Ovary (tissue), 3 donors: ENCODE data around the gene KDM8.
"Not testable (repeated sequence)": the region's sequence is repeated elsewhere in the genome, so short reads cannot be mapped to it uniquely, and the experiment has no call there.

ENCODE experiments used
- POLR2A ChIP-seq: fragments of 450-650 bp; IDR thresholded peaks from one replicate; pipeline ENCODE4 v1.6.1; 2017; ENCODE audit warnings: antibody characterized with exemption, mild to moderate bottlenecking, moderate library complexity
- TF ChIP-seq, protein P1 (sequence below), 3 donors: fragments of 450-650 bp in 2 of 3; fragments of 200-600 bp in 1 of 3; IDR thresholded peaks; one replicate each; pipeline versions ENCODE4 v1.5.1 to v1.8.0; 2016 to 2022; ENCODE audit warnings: antibody characterized with exemption in 3 of 3, mild to moderate bottlenecking in 1 of 3
- donor health status: DM: no; HTN: no; CAD: no.

DNA sequence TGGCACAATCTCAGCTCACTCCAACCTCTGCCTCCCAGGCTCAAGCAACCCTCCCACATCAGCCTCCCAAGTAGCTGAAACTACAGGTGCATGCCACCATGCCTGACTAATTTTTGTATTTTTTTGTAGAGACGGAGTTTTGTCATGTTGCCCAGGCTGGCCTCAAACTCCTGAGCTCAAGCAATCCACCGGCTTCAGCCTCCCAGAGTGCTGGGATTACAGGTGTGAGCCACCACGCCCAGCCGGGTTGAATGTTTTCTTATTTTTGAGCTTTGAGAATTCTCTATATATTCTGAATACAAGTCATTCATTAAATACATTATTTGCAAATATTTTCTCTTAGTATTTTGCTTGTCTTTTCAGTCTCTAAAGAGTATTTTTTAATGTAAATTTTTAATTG lies 45.6 kb downstream of the KDM8 start:
- not testable (repeated sequence) for TF ChIP-seq POLR2A
- TF ChIP-seq, protein P1, sequence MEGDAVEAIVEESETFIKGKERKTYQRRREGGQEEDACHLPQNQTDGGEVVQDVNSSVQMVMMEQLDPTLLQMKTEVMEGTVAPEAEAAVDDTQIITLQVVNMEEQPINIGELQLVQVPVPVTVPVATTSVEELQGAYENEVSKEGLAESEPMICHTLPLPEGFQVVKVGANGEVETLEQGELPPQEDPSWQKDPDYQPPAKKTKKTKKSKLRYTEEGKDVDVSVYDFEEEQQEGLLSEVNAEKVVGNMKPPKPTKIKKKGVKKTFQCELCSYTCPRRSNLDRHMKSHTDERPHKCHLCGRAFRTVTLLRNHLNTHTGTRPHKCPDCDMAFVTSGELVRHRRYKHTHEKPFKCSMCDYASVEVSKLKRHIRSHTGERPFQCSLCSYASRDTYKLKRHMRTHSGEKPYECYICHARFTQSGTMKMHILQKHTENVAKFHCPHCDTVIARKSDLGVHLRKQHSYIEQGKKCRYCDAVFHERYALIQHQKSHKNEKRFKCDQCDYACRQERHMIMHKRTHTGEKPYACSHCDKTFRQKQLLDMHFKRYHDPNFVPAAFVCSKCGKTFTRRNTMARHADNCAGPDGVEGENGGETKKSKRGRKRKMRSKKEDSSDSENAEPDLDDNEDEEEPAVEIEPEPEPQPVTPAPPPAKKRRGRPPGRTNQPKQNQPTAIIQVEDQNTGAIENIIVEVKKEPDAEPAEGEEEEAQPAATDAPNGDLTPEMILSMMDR (IDR thresholded peaks at IDR 0.05) = not testable (repeated sequence)
